IMR-90 (cell line): Measurements from ENCODE around the gene PDLIM5. TPM values are rescaled to one million over a fixed set of nuclear protein-coding genes. Genes with fewer than 3 reads are reported as not detected.

Experiments
- ATAC-seq: fragments of 200-7000 bp; cut with Tn5 transposase; 2 replicates; pipeline ENCODE4 v1.9.1; 2020; ENCODE audit warnings: low read depth, mild to moderate bottlenecking, moderate library complexity
- BruUV-seq: library from RNA; stranded (reverse); fragments of 400-500 nt; replicated peaks from 2 replicates; lab custom pipeline; 2021; lab: Mats Ljungman, UMichigan
- CTCF ChIA-PET: fragments of 300-600 bp; formaldehyde crosslinking; extraction: SDS; loops from one replicate; lab custom pipeline; 2021; ENCODE audit warnings: antibody characterized with exemption; lab: Yijun Ruan, JAX
- POLR2A ChIA-PET: fragments of 300-600 bp; sonication (Branson Sonifier 250); formaldehyde crosslinking; loops from one replicate; lab custom pipeline; 2022; ENCODE audit warnings: antibody characterized with exemption; ENCODE audit not compliant: unreplicated experiment; lab: Charles Lee
- DNase-seq: peaks from one replicate; pipeline ENCODE4 v3.0.0; 2013
- H2AFZ ChIP-seq: replicated peaks from 2 replicates; pipeline ENCODE3; 2013; ENCODE audit warnings: low read length, mild to moderate bottlenecking; ENCODE audit not compliant: poor library complexity
- H2AK5ac ChIP-seq: 2 replicates; pipeline ENCODE4 v1.6.1; 2013; ENCODE audit warnings: low read depth, low read length, inconsistent platforms
- H2AK9ac ChIP-seq: replicated peaks from 2 replicates; pipeline ENCODE3; 2013; ENCODE audit warnings: mild to moderate bottlenecking, low read depth, low read length, moderate library complexity; ENCODE audit not compliant: poor library complexity
- H2BK120ac ChIP-seq: 2 replicates; pipeline ENCODE4 v1.6.1; 2013; ENCODE audit warnings: low read depth, low read length, inconsistent platforms
- H2BK15ac ChIP-seq: 3 replicates; pipeline ENCODE4 v1.6.1; 2013; ENCODE audit warnings: low read depth, low read length, inconsistent platforms
- H2BK20ac ChIP-seq: 2 replicates; pipeline ENCODE4 v1.6.1; 2013; ENCODE audit warnings: low read depth, mild to moderate bottlenecking, inconsistent platforms, low read length, moderate library complexity
- H2BK5ac ChIP-seq: 2 replicates; pipeline ENCODE4 v1.6.1; 2013; ENCODE audit warnings: mild to moderate bottlenecking, low read depth, low read length, inconsistent platforms; ENCODE audit not compliant: poor library complexity, severe bottlenecking
- H3K14ac ChIP-seq: replicated peaks from 2 replicates; pipeline ENCODE4 v1.6.1; 2013; ENCODE audit warnings: low read depth, low read length, inconsistent platforms
- H3K18ac ChIP-seq: 2 replicates; pipeline ENCODE4 v1.6.1; 2013; ENCODE audit warnings: low read depth, low read length, control low read depth
- H3K23ac ChIP-seq: 2 replicates; pipeline ENCODE4 v1.6.1; 2013; ENCODE audit warnings: low read depth, low read length, inconsistent platforms
- H3K27ac ChIP-seq: 2 replicates; pipeline ENCODE4 v1.5.1; 2013; ENCODE audit warnings: mild to moderate bottlenecking, control low read depth, low read length; ENCODE audit not compliant: insufficient read depth
- H3K27me3 ChIP-seq: 2 replicates; pipeline ENCODE4 v1.6.1; 2013; ENCODE audit warnings: low read length; ENCODE audit not compliant: control insufficient read depth, insufficient read depth
- H3K36me3 ChIP-seq: 2 replicates; pipeline ENCODE4 v1.6.1; 2013; ENCODE audit warnings: low read length, mixed read lengths; ENCODE audit not compliant: control insufficient read depth, insufficient read depth
- H3K4ac ChIP-seq: 2 replicates; pipeline ENCODE4 v1.6.1; 2013; ENCODE audit warnings: low read depth, low read length, inconsistent platforms
- H3K4me1 ChIP-seq: 2 replicates; pipeline ENCODE4 v1.6.1; 2013; ENCODE audit warnings: low read length, mixed read lengths; ENCODE audit not compliant: control insufficient read depth, insufficient read depth
- H3K4me2 ChIP-seq: 2 replicates; pipeline ENCODE4 v1.6.1; 2013; ENCODE audit warnings: low read depth, mild to moderate bottlenecking, control low read depth, low read length, moderate library complexity
- H3K4me3 ChIP-seq: 2 replicates; pipeline ENCODE4 v1.5.1; 2013; ENCODE audit warnings: low read depth, mild to moderate bottlenecking, control low read depth, low read length, moderate library complexity; ENCODE audit not compliant: insufficient read depth
- H3K56ac ChIP-seq: 2 replicates; pipeline ENCODE4 v1.6.1; 2013; ENCODE audit warnings: low read length, inconsistent platforms; ENCODE audit not compliant: insufficient read depth; ENCODE audit errors: extremely low read depth
- H3K79me1 ChIP-seq, 2 experiments: 2 replicates each; pipeline ENCODE4 v1.6.1; 2013; ENCODE audit warnings: low read length in 2 of 2, inconsistent platforms in 1 of 2, low read depth in 1 of 2
- H3K9ac ChIP-seq: 2 replicates; pipeline ENCODE4 v1.6.1; 2013; ENCODE audit warnings: low read depth, low read length, control low read depth
- H3K9me1 ChIP-seq: 2 replicates; pipeline ENCODE4 v1.6.1; 2013; ENCODE audit warnings: low read length, inconsistent platforms; ENCODE audit not compliant: insufficient read depth
- H3K9me3 ChIP-seq: 2 replicates; pipeline ENCODE4 v1.6.1; 2013; ENCODE audit warnings: low read length; ENCODE audit not compliant: control insufficient read depth, insufficient read depth
- H4K20me1 ChIP-seq: 2 replicates; pipeline ENCODE4 v1.6.1; 2013; ENCODE audit warnings: low read length, inconsistent platforms; ENCODE audit not compliant: insufficient read depth
- H4K5ac ChIP-seq: 2 replicates; pipeline ENCODE4 v1.6.1; 2013; ENCODE audit warnings: mild to moderate bottlenecking, low read depth, low read length, control low read depth
- H4K8ac ChIP-seq, 2 experiments: 2 replicates each; pipeline ENCODE4 v1.6.1; 2013; ENCODE audit warnings: low read depth in 2 of 2, low read length in 2 of 2, control low read depth in 1 of 2, inconsistent platforms in 1 of 2
- H4K91ac ChIP-seq: 2 replicates; pipeline ENCODE4 v1.6.1; 2013; ENCODE audit warnings: low read depth, low read length, inconsistent platforms; ENCODE audit not compliant: insufficient read depth
- FOS ChIP-seq: fragments of 150-350 bp; IDR thresholded peaks from 2 replicates; pipeline ENCODE4 v1.6.1; 2016; ENCODE audit warnings: low read depth, low read length
- WGBS, 2 experiments: methylation state at CpG; one replicate each; pipeline versions ENCODE4 v1.1.5 to v1.1.7; 2013; ENCODE audit warnings: missing lambda C conversion rate in 2 of 2; ENCODE audit not compliant: insufficient read length in 1 of 2; ENCODE audit errors: extremely low coverage in 2 of 2; 5-methylcytosine and 5-hydroxymethylcytosine counted together
- dilution Hi-C: fragments of 300-500 bp; cut with HindIII; formaldehyde crosslinking; loops from one replicate; pipeline ENCODE4 v1.14.3; 2018; ENCODE audit warnings: low sequenced_read_pairs; ENCODE audit not compliant: unreplicated experiment
- in situ Hi-C: fragments of 300-500 bp; cut with MboI; formaldehyde crosslinking; loops from 3 replicates; pipeline ENCODE4 v1.14.3; 2019; ENCODE audit warnings: low sequenced_read_pairs, inconsistent platforms, mixed read lengths
- intact Hi-C: fragments of 100-400 bp; cut with micrococcal nuclease; formaldehyde crosslinking; loops from 2 replicates; pipeline ENCODE4 v1.10.0; 2022
- polyA plus RNA-seq, 3 experiments: library from polyadenylated mRNA; depleted of rRNA; stranded (reverse); fragments of >200 nt; gene quantifications; 2 replicates each; pipeline ENCODE4 v1.2.3, GENCODE V29; 2012; ENCODE audit warnings: low replicate concordance in 1 of 3
- total RNA-seq: library from RNA; depleted of rRNA; stranded (reverse); fragments of >200 nt; gene quantifications from 2 replicates; pipeline ENCODE4 v1.2.3, GENCODE V29; 2012
- TF ChIP-seq, protein P1 (sequence below): fragments of 150-350 bp; IDR thresholded peaks from 2 replicates; pipeline ENCODE4 v1.6.1; 2017; ENCODE audit warnings: mild to moderate bottlenecking, antibody characterized with exemption, low read length, low read depth
- TF ChIP-seq, protein P2 (sequence below): fragments of 150-350 bp; IDR thresholded peaks from 2 replicates; pipeline ENCODE4 v1.6.1; 2016; ENCODE audit warnings: low read depth, mild to moderate bottlenecking, low read length, moderate library complexity, borderline replicate concordance

The PDLIM5 gene
- total and polyA plus RNA-seq, 2 of the 4 experiments (the other 2 are of a cell fraction) = 96.5 to 188 TPM

DNA sequence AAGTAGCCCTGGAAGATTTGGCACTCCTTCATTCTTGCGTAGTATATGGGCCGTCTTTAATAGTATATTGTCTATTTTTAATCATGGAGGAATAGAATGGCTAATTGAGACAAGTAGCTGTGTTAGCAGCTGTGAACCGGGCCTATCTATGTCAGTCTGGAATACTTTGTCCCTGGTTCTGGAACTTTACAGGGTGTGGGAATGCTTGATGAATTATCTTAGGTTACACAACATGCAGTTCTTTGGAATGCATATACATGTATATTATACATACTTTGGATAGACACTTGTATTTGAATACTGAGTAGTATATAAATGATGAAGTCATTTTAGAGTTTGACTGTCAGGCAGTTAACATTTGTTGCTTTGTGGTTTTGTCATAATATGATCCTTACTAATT is 37.4 kb downstream of the PDLIM5 start:
- Histone ChIP-seq H3K9ac (no peak overlapping the region), H3K14ac (peak overlapping the region; percentile 64), H3K27ac (no peak overlapping the region), H2AK5ac (peak overlapping the region; percentile 62; the same call in 1 of the 2 replicates), H4K91ac (peak overlapping the region; percentile 63), H3K36me3 (peaks cover 3% of the 10 kb centered on the region; the same call in 1 of the 2 replicates), H3K4me3 (no peak overlapping the region), H3K4me1 (peaks cover 7% of the 10 kb centered on the region; the same call in 1 of the 2 replicates), H3K9me1 (no peaks in the 10 kb centered on the region; the same call in 1 of the 2 replicates), H3K27me3 (no peaks in the 10 kb centered on the region), H2AFZ (no peak overlapping the region), H2BK20ac (peak overlapping the region; percentile 43; the same call in 1 of the 2 replicates), H4K5ac (no peak overlapping the region; the same call in 1 of the 2 replicates), H3K79me1 (peaks cover 21 to 53% of the 10 kb centered on the region in 2 experiments), H3K18ac (peak overlapping the region; percentile 84; the same call in 1 of the 2 replicates), H3K4me2 (peak overlapping the region; percentile 64; the same call in 1 of the 2 replicates), H3K4ac (peak overlapping the region; percentile 74; the same call in 1 of the 2 replicates), H2BK15ac (peak overlapping the region; percentile 32; the same call in 2 of the 3 replicates), H4K20me1 (peaks cover 2% of the 10 kb centered on the region; the same call in 1 of the 2 replicates), H2AK9ac (no peak overlapping the region), H4K8ac (peak overlapping the region; percentile 53 to 72; a peak in 3 of 4 replicates), H3K9me3 (no peaks in the 10 kb centered on the region), H3K56ac (peak overlapping the region; percentile 16; the same call in 1 of the 2 replicates), H2BK120ac (peak overlapping the region; percentile 78; the same call in 1 of the 2 replicates), H3K23ac (peak overlapping the region; percentile 52), H2BK5ac (peak overlapping the region; percentile 77)
- BruUV-seq = no TSS peak
- peak; percentile 26 for ATAC-seq
- DNase-seq = no peak
- TF ChIP-seq, protein P1, sequence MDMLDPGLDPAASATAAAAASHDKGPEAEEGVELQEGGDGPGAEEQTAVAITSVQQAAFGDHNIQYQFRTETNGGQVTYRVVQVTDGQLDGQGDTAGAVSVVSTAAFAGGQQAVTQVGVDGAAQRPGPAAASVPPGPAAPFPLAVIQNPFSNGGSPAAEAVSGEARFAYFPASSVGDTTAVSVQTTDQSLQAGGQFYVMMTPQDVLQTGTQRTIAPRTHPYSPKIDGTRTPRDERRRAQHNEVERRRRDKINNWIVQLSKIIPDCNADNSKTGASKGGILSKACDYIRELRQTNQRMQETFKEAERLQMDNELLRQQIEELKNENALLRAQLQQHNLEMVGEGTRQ = no peak
- TF ChIP-seq FOS = no peak
- TF ChIP-seq, protein P2, sequence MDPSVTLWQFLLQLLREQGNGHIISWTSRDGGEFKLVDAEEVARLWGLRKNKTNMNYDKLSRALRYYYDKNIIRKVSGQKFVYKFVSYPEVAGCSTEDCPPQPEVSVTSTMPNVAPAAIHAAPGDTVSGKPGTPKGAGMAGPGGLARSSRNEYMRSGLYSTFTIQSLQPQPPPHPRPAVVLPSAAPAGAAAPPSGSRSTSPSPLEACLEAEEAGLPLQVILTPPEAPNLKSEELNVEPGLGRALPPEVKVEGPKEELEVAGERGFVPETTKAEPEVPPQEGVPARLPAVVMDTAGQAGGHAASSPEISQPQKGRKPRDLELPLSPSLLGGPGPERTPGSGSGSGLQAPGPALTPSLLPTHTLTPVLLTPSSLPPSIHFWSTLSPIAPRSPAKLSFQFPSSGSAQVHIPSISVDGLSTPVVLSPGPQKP = no peak
- intact Hi-C loops = no loop called here
- ChIA-PET POLR2A (no interaction called here), CTCF (interaction anchor here (0.8 kb wide), 1 partner anchor 15 kb away, joined by 9 read pairs; no protein-coding TSS in a partner anchor)
- WGBS, 2 experiments = no CpG with 5 or more reads among the region's 3 CpGs
- in situ Hi-C loops = no loop called here
- dilution Hi-C loops = no loop called here
